Islet precursor cell (in vitro differentiated cells): Measurements from ENCODE around the gene CCNA2.
A peak's percentile ranks its signal among the peaks of the same experiment; 100 is the strongest.

ENCODE experiments used
- DNase-seq: peaks from one replicate; pipeline ENCODE4 v3.0.0-alpha.2; 2018

Gene CCNA2

DNA sequence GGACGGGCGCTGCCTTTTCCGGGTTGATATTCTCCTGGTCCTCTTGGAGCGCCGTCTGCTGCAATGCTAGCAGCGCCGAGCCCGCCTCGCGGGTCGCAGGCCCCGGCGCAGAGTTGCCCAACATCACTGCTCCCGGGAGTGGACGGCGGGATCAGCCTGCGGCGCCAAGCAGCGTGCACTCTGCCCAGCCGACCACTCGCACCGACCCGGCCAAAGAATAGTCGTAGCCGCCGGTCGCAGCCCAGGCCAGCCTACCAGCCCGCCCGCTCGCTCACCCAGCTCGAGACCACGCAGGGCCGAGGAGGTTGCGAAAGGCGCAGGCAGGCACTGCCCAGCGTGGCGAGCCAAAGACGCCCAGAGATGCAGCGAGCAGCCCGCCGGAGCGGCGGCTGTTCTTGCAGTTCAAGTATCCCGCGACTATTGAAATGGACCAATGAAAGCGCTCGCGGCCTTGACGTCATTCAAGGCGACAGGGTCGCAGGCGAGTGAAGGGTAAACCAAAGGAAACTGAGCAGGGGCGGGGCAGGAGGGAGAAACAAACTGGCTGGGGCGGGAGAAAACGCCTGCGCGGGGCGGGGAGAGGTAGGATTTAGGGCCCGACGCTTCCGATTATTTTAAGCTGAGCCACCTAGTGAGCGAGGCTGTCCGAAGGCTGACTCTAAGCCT lies at the start of gene CCNA2:
Gene CCNA2 (minus strand): TSS at position 379 of the 666 bp plus-strand sequence. CDS start 255 bp downstream, at position 124.
- peak; percentile 99 for DNase-seq

DNA sequence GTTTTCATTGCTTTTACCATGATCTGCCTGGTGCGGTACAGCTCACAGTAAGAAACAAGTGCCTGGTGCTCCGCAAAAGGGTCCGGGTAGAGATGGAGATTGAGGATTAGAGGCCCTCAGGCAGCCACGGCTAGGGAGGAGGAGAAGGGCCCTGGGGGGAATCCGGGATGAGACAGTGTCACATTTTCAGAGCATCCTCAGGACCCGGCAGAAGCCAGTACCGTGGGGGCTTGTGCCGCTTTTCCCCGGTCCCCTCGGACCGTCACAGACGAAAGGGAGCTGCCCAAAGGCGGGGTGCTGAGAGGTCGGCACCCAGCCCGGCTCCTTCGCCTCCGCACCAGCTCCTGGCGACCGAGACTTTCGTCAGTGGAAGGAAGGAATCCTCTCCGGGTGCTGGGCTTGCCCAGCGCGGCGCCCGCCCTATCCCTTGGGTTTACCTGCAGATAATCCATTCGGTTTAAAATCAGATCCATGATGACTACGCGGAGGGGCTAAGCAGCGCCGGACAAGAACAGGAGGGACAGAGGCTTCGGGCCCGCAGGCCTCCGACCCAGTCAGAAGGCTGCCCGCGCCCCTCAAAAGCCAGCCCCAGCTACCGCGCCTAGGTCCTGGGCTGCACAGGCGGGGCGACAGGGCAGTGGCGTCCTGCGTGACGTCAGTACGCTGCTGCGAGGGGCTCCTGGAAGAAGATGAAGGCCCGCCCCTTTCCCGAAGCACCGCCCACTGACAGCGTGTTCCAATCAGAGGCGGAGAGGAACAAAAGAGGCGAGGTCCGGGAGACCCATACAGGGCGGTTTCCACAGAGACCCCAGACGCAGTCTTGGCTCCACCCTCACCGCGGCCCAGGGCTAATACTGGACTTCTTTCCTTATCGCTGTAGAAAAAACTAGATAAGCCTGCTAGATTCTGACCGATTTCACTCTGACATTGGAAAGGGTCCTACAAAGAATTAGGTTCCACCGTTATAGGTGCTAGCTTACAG lies 46.4 kb upstream of the CCNA2 start, which contains the start of gene BBS7:
Gene BBS7 (minus strand): TSS at position 634 of the 982 bp plus-strand sequence. CDS start 161 bp downstream, at position 473.
- DNase-seq, result peak; percentile 99

DNA sequence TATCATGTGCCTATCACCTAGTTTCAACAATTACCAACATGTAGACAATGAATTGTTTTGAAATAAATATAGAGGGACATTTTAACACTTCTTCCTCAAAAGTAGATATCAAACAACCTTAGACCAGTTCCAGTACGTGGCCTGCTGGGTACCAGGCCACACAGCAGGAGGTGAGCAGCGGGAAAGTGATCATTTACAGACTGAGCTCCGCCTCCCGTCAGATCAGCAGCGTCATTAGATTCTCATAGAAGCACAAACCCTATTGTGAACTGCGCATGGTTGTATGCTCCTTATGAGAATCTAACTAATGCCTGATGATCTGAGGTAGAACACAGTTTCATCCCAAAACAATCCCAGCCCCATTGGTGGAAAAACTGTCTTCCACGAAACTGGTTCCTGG lies 40.1 kb upstream of the CCNA2 start:
- DNase-seq, result no peak

DNA sequence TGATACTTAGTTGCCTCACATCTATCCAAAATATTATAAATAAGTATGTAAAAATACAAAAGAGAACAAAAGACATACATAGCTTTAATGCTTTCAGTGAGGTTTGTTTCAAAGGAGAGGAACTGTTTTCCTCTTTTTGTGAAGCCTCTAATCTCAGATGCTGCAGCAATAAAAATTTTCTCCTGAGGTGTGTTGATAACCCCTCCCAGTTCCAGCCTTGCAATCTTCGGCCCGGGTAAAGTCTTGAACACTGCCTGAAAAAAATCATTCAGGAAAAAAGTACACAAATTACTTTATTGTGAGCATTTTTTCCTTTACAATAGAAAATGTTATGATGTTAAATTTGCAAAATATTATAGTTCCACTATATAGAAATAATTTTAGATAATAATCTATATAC lies 37.7 kb upstream of the CCNA2 start:
- DNase-seq, result no peak

DNA sequence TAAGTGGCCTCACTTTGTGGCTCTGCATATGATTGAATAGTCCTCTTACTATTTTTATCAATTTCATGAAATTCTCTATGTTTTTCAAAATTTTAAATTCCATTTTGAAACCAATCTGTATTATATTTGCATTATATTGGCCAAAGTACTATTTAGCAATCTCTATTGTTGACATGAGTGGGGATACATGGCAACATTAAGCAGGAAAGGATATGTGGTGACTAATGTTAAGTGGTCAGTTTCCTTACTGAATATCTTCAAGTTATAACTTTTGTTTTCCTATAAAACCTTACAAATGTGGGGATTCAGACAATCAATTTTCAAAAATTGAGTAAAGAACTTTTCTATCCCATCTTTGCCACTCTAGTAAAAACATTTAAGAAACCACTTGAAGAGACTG lies 36.4 kb upstream of the CCNA2 start:
- DNase-seq, result no peak

DNA sequence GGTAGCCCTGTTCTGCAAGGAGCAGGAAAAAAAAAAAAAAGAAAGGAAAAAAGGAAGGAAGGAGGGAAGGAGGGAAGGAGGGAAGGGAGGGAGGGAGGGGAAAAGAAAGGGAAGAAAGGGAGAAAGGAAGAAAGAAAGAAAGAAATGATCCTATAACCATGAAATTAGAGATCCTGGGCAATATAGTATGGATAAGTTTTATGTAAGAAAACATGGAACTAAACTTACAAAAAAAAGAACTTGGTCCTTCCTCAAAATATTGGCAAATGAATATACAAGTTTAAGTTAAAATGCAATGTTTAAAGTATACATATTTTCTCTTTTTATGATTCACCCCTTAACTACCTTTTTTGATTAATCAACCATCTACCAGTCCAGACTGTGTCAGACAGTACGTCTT lies 27.7 kb upstream of the CCNA2 start:
- no peak for DNase-seq

DNA sequence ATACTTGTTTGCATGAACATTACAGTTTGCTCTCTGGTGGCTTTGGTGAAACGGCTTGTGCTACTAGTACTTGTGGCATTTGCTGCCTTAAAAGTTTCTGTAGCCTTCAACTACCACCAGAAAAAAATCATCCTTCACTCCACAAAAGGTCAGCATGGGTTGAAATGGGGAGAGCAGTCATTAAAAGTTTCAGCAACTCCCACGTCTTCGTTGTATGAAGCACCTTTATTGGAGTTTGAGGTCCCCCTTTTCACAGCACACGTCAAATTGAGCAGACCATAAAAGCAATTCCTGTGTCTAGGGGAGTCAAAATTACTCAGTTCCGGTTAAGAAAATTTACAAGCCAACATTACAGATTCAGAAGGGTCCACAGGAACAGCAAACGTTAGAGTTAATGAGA lies 23.0 kb upstream of the CCNA2 start:
- no peak for DNase-seq

DNA sequence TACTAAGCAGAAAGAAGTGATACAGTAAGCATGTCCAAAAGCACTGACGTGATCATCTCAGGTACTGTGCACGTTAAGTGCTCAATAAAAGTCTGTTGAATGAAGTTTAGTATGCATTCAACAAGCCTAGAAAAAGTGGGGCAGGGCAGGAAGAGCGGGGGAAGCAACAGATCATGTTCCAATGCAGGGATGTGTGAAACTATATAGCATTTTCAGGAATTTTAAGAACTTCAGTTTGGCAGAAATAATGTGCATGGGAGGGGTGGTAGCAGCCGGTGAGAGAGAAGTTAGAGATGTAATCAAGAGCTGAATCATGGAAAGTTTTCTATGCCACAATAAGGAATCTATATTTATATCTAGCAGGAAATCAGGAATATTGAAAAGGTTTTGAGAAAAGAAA lies 19.2 kb upstream of the CCNA2 start:
- no peak for DNase-seq

DNA sequence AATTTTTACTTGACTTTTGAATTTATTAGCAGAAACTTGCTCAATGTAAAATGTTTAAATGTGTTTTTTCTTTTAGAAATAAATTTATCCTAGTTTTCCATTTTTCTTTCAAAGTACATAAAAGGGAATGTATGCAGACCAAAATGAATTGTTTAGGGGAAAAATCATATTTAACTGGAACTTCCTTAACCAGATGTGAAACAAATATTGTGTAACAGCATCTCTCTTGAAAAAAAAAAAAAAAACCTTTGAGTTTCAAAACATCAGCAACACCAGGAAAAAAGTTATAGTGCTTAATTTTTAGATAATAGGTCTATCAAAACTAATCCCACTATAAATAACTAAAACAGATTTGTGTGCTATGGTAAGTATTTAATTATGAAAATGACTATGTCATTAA lies 14.5 kb upstream of the CCNA2 start:
- DNase-seq, result no peak

DNA sequence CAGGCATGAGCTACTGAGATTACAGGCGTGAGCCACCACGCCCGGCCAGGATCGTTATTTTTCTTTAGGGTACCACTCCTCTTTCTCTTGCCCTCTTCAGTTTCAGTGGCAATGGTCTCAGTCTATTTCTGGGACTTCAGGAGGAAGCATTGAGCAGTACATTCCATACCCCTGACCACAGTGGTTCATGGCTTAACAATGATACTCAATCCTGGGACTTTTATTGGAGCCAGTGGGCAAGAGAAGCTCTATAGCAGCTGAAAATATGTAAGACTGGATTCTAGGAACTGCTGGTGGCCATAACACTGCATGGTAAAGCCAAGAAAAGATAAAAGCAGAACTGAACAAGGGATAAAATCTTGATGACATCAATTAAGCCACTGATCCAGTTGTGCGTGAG lies 5.8 kb upstream of the CCNA2 start:
- DNase-seq, result no peak

DNA sequence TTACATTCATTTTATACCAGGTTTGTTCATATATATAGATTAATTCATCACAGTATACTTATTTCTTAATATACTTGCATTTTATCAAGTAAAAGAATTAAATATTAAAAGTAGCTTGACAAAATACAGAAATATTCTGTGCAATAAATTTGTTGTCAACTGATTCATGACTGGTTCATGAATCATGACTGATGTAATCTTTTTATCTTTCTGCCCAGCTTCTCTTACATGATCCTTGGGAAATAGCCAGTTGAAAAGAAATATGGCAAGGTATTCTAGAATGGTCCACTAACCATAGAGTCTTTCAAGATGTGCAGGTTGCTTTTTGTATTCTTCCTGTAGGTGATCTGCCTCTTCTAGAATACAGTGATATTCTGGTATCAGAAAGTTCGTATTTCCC lies 4.2 kb upstream of the CCNA2 start:
- no peak for DNase-seq

DNA sequence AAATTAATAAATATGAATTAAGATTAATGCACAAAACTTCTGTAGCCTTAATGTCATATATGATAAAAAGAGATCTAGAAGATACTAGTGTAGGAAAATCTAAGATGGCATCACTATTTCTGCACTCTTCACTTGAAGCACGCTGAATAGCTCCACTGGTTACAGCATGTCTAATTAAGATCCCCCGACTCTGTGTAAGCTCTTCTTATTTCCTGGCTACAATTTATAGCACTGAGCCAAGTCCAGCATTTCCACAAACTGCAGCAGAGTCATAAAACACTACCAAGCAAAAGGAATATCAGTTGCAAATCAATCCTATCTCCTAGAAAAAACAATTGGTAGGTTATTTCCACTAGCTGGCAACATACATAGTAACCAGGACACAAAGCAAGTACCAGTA lies 1.3 kb upstream of the CCNA2 start:
- no peak for DNase-seq

DNA sequence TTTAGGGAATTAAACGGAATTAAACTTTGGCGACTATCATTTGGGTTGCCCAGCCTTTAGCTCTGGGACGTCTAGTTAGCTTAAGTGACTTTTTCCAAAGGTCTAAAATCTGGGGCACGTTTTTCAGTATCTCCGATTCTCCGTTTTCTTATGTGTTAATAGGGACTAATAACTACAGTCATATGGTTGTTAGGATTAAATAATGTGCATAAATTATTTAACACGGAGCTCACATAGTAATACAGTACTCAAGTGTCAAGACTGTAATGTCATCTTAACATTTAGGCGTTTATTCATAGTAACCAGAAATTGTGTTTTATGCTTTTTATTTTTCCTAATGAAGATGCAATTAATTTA lies 466 bp upstream of the CCNA2 start:
- DNase-seq, result no peak

DNA sequence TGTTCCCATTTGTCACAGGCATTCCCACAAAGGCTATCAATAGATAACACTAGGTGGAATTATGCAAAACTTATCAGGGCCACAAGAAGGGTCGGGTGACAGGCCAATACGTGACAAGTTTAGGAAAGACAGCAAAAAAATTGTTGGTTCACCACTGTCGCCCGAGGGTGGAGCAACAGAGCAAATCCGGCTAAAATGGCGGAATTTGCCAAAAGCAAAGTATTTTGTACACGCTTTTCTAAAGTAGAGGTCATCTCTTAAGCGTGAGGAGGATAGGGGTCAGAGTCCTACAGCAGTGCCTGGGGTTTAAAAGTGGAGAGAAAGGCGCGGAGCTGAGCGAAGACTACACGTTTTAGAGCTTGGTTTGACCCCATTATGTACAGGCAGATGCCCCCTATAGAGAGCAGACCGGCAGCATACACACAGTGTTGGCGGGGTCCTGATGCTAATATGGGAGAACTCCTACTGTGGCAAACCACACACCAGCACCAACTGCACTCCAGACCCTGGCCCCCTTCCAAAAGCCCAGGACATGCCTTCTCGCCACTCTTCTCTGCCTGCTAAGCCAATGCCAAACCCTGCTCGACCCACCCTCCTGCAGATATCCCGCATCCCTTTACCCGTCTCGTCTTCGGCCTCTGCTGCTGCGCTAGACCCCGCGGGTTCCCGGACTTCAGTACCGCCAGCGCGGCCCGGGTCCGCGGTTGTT lies 733 bp downstream of the CCNA2 start:
- DNase-seq, result peak; percentile 59

DNA sequence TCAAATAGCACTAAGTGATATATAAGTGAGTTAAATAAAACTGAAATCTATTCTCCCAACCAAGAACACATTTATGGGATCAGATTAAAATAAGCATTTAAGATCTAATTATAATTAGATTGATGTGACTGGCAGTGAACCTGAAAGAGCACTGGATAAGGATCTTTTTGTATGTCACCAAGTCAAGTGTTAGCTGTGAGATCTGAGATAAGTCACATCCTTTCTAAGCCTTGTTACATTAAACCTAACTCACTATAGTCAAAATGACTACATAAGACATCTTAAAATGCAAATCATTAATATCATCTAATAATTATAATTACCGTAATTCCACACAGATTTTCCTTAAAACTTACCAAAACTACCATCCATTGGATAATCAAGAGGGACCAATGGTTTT lies 1.6 kb downstream of the CCNA2 start:
- no peak for DNase-seq

DNA sequence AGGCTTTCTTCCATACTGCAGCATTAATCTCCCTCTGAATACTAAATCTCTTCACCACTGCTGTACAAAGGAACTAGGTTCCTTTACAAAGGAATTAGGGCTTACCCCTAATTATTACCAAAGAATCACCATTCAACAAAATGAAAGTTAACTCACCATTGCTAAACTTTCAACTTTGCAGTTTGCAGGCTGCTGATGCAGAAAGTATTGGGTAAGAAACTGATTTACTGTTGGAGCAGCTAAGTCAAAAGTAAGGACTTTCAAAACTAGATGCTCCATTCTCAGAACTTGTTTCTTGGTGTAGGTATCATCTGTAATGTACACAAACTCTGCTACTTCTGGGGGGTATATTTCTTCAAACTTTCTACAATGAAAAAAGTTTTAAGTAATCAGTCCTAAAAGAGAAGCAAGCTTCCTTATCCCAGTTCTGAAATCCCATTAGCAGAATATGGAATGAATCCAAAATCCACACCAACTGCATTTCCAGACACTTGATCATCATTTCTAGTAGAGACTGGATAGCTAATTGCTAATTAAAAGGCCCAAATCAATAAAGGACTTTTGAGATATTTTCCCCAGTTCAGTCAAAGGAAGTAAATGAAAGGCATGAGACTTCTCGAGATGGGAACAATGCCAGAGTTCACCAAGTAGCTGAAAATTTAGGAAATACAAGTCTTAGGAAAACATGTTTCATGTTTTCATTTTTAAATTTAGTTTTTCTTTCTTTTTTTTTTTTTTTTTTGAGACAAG lies 4.3 kb downstream of the CCNA2 start:
- no peak for DNase-seq

DNA sequence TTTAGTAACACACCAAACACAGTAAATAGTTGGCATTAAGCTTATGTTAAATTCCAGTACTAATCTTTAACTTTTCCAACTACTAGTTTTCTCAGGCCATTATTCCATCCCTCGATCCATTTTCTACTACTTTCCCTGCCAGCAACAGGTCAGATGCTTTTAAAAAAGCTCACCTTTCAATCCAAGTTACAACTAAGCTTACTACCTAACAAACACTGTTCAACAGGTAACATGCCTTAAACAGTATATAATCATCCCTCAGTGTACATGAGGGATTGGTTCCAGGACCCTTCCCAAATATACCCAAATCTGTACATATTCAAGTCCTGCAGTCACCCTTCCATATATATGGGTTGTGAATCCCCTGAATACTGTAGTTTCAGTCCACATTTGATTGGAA lies 5.5 kb downstream of the CCNA2 start:
- no peak for DNase-seq

DNA sequence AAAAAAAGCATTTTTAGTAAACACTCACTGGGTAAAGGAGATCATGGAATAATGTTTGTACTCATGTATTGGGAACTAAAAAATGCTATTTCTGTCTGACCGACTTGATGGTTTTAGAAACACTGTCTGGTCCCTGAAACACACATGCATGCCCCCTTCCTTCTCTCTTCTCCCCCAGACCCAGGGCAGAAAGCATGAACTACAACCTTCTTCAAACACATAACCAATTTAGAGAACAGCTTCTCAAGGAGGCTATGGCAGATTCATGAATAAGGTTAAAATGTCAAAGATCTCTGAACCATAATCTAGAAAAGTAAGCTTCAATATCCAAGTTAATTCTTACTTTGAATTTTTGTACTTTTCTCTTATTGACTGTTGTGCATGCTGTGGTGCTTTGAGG lies 6.0 kb downstream of the CCNA2 start:
- DNase-seq, result no peak

DNA sequence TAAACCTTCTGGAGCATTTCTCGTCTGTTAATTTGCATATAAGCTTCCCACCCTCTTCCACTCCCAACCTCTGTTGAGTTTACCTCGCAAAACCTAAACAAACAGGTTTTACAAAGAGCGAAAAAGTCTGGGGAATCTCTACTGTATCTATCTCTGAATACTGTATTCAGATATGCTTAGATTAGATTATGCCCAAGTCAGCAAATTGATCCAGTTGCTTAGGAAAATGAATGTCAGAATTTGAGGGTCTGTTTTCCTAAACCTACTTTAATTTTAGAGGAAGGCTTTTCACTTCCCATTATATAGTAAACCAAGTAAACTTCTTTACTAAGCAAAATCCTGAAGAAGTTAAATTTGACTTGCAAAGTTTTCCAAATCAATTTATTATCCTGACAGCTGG lies 6.7 kb downstream of the CCNA2 start:
- DNase-seq, result no peak

DNA sequence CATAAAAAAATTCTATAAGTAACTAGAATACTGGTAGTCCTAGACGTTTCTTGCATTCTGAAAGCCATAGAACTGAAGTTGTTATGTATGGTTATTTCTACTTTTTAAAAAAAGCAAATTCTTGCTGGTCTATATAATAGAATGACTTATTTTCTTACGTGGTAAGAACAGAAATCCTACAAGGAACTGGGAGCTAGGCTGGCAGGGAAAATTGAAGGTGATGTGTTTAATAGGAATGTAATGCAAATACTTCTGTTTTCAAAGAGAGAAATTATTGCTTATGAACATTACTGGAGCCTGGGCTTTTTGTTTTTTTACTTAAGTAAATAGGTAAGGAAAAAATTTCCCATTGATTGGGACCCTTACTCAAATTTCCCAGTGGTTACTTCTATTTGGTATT lies 8.9 kb downstream of the CCNA2 start:
- DNase-seq, result no peak

DNA sequence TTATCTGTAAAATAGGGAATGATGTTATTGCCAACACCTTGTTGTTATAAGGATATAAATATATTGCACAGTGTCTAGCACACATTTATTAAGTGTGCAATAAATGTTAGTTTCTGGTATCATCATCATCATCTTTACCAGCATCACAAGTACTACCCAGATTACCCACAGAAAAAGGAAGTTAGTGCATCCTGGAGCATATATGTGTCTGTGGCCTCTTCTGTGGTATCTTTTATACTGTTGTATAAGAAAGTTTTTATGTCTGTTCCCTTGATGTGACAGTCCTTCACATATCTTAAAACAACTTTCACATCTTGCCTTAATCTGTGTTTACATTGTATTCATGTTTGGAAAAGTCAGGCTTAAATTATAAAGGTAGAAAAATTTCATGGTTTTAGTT lies 12.6 kb downstream of the CCNA2 start:
- DNase-seq, result no peak

DNA sequence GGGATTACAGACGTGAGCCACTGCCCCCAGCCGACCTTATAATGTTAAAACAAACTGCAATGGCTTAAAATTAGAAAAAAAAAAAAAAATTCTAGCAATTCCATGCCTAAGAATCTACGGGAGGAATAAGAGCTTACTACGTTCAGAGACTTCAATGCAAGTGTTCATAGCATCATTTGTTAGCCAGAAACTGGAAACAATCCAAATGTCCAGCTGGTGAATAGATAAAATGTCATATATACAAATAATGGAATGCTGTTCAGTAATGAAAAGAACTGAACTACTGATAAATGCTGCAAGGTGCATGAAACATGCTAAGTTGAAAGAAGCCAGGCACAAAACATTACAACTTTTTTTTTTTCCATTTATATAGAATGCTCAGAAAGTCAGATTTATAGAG lies 17.3 kb downstream of the CCNA2 start:
- DNase-seq, result no peak

DNA sequence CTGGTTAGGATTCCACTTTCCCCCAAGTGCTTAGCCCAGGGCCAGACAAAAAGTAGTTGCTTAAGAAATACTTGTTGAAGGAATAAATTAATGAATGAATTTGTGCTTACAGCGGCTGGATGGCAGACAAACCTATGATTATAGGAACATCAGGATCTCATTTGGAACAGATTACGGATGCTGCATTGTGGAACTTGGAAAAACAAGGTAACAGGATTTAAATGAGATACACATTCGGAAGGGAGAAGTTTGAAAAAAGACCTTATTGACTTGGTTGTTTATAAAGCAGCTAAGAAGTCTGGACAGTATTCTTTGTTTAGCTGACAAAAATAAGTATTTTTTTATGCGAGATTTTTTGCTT lies 22.0 kb downstream of the CCNA2 start:
- DNase-seq, result no peak
